HEK293T (cell line): ENCODE measurements around the gene PSMD14.

Source experiments
- ELF4 ChIP-seq: fragments of 450-650 bp; IDR thresholded peaks from 2 replicates; pipeline ENCODE4 v1.6.1; 2017; ENCODE audit warnings: antibody characterized with exemption
- FOXA1 ChIP-seq: fragments of 450-650 bp; IDR thresholded peaks from 2 replicates; pipeline ENCODE4 v1.6.1; 2016; ENCODE audit warnings: mild to moderate bottlenecking
- TARDBP ChIP-seq: fragments of 450-650 bp; IDR thresholded peaks from 2 replicates; pipeline ENCODE4 v1.6.1; 2016
- TF ChIP-seq, protein P1 (sequence below): fragments of 450-650 bp; IDR thresholded peaks from 2 replicates; pipeline ENCODE4 v1.6.1; 2016

DNA sequence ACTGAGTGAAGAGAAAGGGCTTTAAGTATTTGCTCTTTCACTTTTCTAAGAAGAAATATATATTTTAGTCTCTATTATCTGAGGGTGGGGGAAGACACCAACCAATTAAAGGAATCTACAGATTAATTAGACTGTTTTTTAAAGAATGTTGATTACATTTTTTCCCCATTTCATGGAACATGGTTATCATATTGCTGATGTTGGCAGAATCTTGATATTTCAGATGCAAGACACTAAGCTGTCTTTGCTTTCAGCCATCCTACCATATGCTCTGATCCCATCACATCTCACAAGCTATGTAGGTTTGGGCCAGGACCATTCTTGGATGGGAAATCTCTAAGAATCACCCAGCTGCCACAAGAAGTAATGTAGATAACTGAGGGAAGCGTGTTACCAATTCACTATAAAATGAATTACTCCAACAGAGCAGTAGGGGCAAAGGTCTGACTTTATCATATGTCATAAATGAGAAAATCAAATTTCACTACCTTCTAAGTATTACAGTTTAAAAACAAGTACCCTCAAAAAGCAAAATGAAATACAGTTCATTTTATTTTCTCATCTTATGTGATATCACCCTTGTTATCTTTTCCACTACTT is 101.2 kb downstream of the PSMD14 start:
- TF ChIP-seq, protein P1, sequence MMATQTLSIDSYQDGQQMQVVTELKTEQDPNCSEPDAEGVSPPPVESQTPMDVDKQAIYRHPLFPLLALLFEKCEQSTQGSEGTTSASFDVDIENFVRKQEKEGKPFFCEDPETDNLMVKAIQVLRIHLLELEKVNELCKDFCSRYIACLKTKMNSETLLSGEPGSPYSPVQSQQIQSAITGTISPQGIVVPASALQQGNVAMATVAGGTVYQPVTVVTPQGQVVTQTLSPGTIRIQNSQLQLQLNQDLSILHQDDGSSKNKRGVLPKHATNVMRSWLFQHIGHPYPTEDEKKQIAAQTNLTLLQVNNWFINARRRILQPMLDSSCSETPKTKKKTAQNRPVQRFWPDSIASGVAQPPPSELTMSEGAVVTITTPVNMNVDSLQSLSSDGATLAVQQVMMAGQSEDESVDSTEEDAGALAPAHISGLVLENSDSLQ = no peak
- TF ChIP-seq TARDBP = no peak
- no peak for TF ChIP-seq FOXA1
- TF ChIP-seq ELF4 = no peak
